A549 (cell line): ENCODE results near the gene RPS6KA4. TPM values are rescaled to one million over a fixed set of nuclear protein-coding genes. Genes with fewer than 3 reads are reported as not detected.
"Not testable (repeated sequence)": the region's sequence is repeated elsewhere in the genome, so short reads cannot be mapped to it uniquely, and the experiment has no call there.

ENCODE experiments used
- ATAC-seq, 2 experiments: fragments of 200-7000 bp in 1 of 2; fragments of >200 bp in 1 of 2; cut with Nextera tagmentation in 1 of 2; cut with Tn5 transposase in 1 of 2; 3 replicates each; pipeline versions ENCODE4 v1.8.0 to v1.9.1; 2018 to 2020; ENCODE audit warnings: mild to moderate bottlenecking in 1 of 2, moderate library complexity in 1 of 2
- CTCF ChIA-PET: fragments of 300-600 bp; sonication (Branson Sonifier 250); formaldehyde crosslinking; extraction: SDS; loops from one replicate; lab custom pipeline; 2021; ENCODE audit warnings: antibody characterized with exemption, inconsistent platforms; lab: Yijun Ruan, JAX
- POLR2A ChIA-PET: fragments of 350-600 bp; formaldehyde crosslinking; extraction: SDS; loops from one replicate; lab custom pipeline; 2021; ENCODE audit warnings: antibody characterized with exemption, inconsistent platforms; lab: Yijun Ruan, JAX
- DNase-seq, 2 experiments: peaks; one replicate each; pipeline versions ENCODE4 v3.0.0 to v3.0.0-alpha.2; 2011 to 2016; ENCODE audit warnings: low read depth in 1 of 2, low spot score in 1 of 2
- FAIRE-seq: peaks from 2 replicates; lab custom pipeline; 2011; peaks lifted over from hg19 to GRCh38; lab: Jason Lieb, UNC
- H3K27ac ChIP-seq, 2 experiments: fragments of >200 bp; sonication (Bioruptor Twin); formaldehyde crosslinking; 3 replicates each; pipeline ENCODE4 v1.5.1; 2016 to 2017
- H3K4me1 ChIP-seq: fragments of >200 bp; sonication (Bioruptor Twin); formaldehyde crosslinking; 3 replicates; pipeline ENCODE4 v1.6.1; 2016
- H3K4me2 ChIP-seq: fragments of >200 bp; sonication (Bioruptor Twin); formaldehyde crosslinking; 3 replicates; pipeline ENCODE4 v1.6.1; 2016
- H3K4me3 ChIP-seq: fragments of >200 bp; sonication (Bioruptor Twin); formaldehyde crosslinking; 3 replicates; pipeline ENCODE4 v1.5.1; 2016
- H3K9me3 ChIP-seq: fragments of >200 bp; sonication (Bioruptor Twin); formaldehyde crosslinking; 3 replicates; pipeline ENCODE4 v1.6.1; 2016
- BCL3 ChIP-seq: fragments of >200 bp; sonication (Bioruptor Twin); formaldehyde crosslinking; IDR thresholded peaks from 3 replicates; pipeline ENCODE4 v1.6.1; 2016
- CBX2 ChIP-seq: fragments of 200-600 bp; sonication (generic); IDR thresholded peaks from 2 replicates; pipeline ENCODE4 v1.6.1; 2016; ENCODE audit warnings: low read depth, mild to moderate bottlenecking, borderline replicate concordance
- CTCF ChIP-seq: fragments of >200 bp; sonication (Bioruptor Twin); formaldehyde crosslinking; IDR thresholded peaks from 3 replicates; pipeline ENCODE4 v1.5.1; 2016
- E2F6 ChIP-seq: IDR thresholded peaks from 2 replicates; pipeline ENCODE4 v1.6.1; 2012; ENCODE audit warnings: low read depth, borderline replicate concordance
- EHF ChIP-seq: fragments of 250-450 bp; sonication (Bioruptor Pico); IDR thresholded peaks from 2 replicates; pipeline ENCODE4 v1.5.0; 2020; ENCODE audit warnings: mild to moderate bottlenecking
- ELK1 ChIP-seq: fragments of 150-350 bp; IDR thresholded peaks from 2 replicates; pipeline ENCODE4 v1.6.1; 2014; ENCODE audit warnings: low read depth, mild to moderate bottlenecking, low read length
- FOXS1 ChIP-seq: fragments of 250-450 bp; sonication (Bioruptor Pico); IDR thresholded peaks from 2 replicates; pipeline ENCODE4 v1.5.0; 2020; ENCODE audit warnings: mild to moderate bottlenecking, moderate library complexity
- GATA3 ChIP-seq: IDR thresholded peaks from 2 replicates; pipeline ENCODE4 v1.6.1; 2012; ENCODE audit warnings: borderline replicate concordance
- HOXA7 ChIP-seq: fragments of 250-450 bp; sonication (Bioruptor Pico); IDR thresholded peaks from 2 replicates; pipeline ENCODE4 v1.5.0; 2020; ENCODE audit warnings: mild to moderate bottlenecking, moderate library complexity
- KDM1A ChIP-seq: fragments of 200-600 bp; sonication (generic); IDR thresholded peaks from 2 replicates; pipeline ENCODE4 v1.6.1; 2016; ENCODE audit warnings: low read depth, mild to moderate bottlenecking
- KDM5A ChIP-seq: fragments of 200-600 bp; sonication (generic); IDR thresholded peaks from 2 replicates; pipeline ENCODE4 v1.6.1; 2016; ENCODE audit warnings: antibody characterized with exemption, mild to moderate bottlenecking
- NPAS2 ChIP-seq: fragments of 250-450 bp; sonication (Bioruptor Pico); IDR thresholded peaks from 2 replicates; pipeline ENCODE4 v1.8.0; 2022; ENCODE audit warnings: mild to moderate bottlenecking, moderate library complexity, borderline replicate concordance
- NR3C1 ChIP-seq: fragments of >200 bp; sonication (Bioruptor Twin); formaldehyde crosslinking; IDR thresholded peaks from 3 replicates; pipeline ENCODE4 v1.6.1; 2017
- PHF8 ChIP-seq: fragments of 200-600 bp; sonication (generic); IDR thresholded peaks from 2 replicates; pipeline ENCODE4 v1.6.1; 2016; ENCODE audit warnings: low read depth, mild to moderate bottlenecking, antibody characterized with exemption, moderate library complexity, borderline replicate concordance
- POLR2A ChIP-seq: IDR thresholded peaks from 2 replicates; pipeline ENCODE4 v1.6.1; 2012; ENCODE audit warnings: mild to moderate bottlenecking, low read length
- RARB ChIP-seq: fragments of 250-450 bp; sonication (Bioruptor Pico); IDR thresholded peaks from 2 replicates; pipeline ENCODE4 v1.8.0; 2021; ENCODE audit warnings: mild to moderate bottlenecking, moderate library complexity
- RFX5 ChIP-seq: fragments of 450-650 bp; IDR thresholded peaks from 2 replicates; pipeline ENCODE4 v1.7.1; 2014; ENCODE audit warnings: antibody characterized with exemption, mild to moderate bottlenecking, moderate library complexity
- TFCP2L1 ChIP-seq: fragments of 250-450 bp; sonication (Bioruptor Pico); IDR thresholded peaks from 2 replicates; pipeline ENCODE4 v1.5.0; 2021; ENCODE audit warnings: mild to moderate bottlenecking
- USF2 ChIP-seq: fragments of 450-650 bp; IDR thresholded peaks from 2 replicates; pipeline ENCODE4 v1.6.1; 2014; ENCODE audit warnings: antibody characterized with exemption
- ZC3H11A ChIP-seq: fragments of 450-650 bp; IDR thresholded peaks from 2 replicates; pipeline ENCODE4 v1.6.1; 2014; ENCODE audit warnings: antibody characterized with exemption, mild to moderate bottlenecking
- ZFP36 ChIP-seq: fragments of 450-650 bp; IDR thresholded peaks from 2 replicates; pipeline ENCODE4 v1.6.1; 2014; ENCODE audit warnings: borderline replicate concordance; ENCODE audit not compliant: partially characterized antibody
- WGBS: methylation state at CpG from one replicate; pipeline ENCODE4 v1.1.6; 2017; ENCODE audit errors: missing lambda C conversion rate; 5-methylcytosine and 5-hydroxymethylcytosine counted together
- polyA plus RNA-seq, 4 experiments: library from polyadenylated mRNA; depleted of rRNA in 3 of 4; stranded (reverse); fragments of >200 nt; fragmentation: RNase III in 1 of 4; extraction: RNeasy Plus Mini Kit Qiagen cat#74134 plus additional on column Dnase treatment in 1 of 4; gene quantifications; 2 replicates in 3 of 4; 3 replicates in 1 of 4; pipeline ENCODE4 v1.2.3, GENCODE V29; 2011 to 2017

Gene RPS6KA4
- polyA plus RNA-seq, 2 of the 4 experiments (the other 2 are of a cell fraction): 21.4 to 35.9 TPM

GRCh38 chr11:64415996-64416728 is 57.2 kb downstream of the RPS6KA4 start:
- 47% methylated on average over 9 of the region's 9 CpGs for WGBS
- CTCF ChIA-PET: interaction anchor here (0.7 to 1.4 kb wide), 3 partner anchors 33 to 184 kb away, joined by 3 to 4 read pairs (median 3); no protein-coding TSS in a partner anchor
- no peak overlapping the region for H3K4me3 ChIP-seq
- peaks cover 11% of the 10 kb centered on the region; the same call in 2 of the 3 replicates for H3K9me3 ChIP-seq
- POLR2A ChIA-PET: no interaction called here
- no peak for DNase-seq
- ATAC-seq: no peak
- H3K4me1 ChIP-seq: no peaks in the 10 kb centered on the region
- H3K4me2 ChIP-seq: no peak overlapping the region
- TF ChIP-seq TFCP2L1 (no peak), ZC3H11A (no peak), KDM1A (no peak), HOXA7 (no peak), CBX2 (no peak), USF2 (no peak)
- TF ChIP-seq, all 56 proteins: peak for 0
- FAIRE-seq: no peak
- no peak overlapping the region for H3K27ac ChIP-seq

GRCh38 chr11:64418233-64418632 is 59.3 kb downstream of the RPS6KA4 start:
- 60% methylated on average over 7 of the region's 7 CpGs for WGBS
- POLR2A ChIA-PET, H3K4me1 ChIP-seq, ATAC-seq, H3K27ac ChIP-seq, H3K4me3 ChIP-seq, FAIRE-seq, DNase-seq, H3K4me2 ChIP-seq: not testable (repeated sequence)
- H3K9me3 ChIP-seq: peaks cover 24% of the 10 kb centered on the region; the same call in 2 of the 3 replicates
- CTCF ChIA-PET: interaction anchor here (1.2 to 4.7 kb wide), 2 partner anchors 31 to 113 kb away, joined by 3 to 23 read pairs; partner anchors contain the start of gene ESRRA

- FAIRE-seq: no peak
- no peak for TF ChIP-seq TFCP2L1
- TF ChIP-seq NPAS2 (CRISPR knock-in tag): no peak
- no peak for TF ChIP-seq EHF
- no peak for TF ChIP-seq NR3C1
- TF ChIP-seq RFX5: no peak
- TF ChIP-seq HOXA7: no peak
- TF ChIP-seq RARB: no peak
- no peak for TF ChIP-seq CTCF
- TF ChIP-seq E2F6: no peak
- Histone ChIP-seq H3K4me1 (no peaks in the 10 kb centered on the region), H3K4me3 (no peak overlapping the region), H3K27ac (no peak overlapping the region), H3K4me2 (no peak overlapping the region), H3K9me3 (peaks cover 24% of the 10 kb centered on the region; the same call in 2 of the 3 replicates)
- 65% methylated on average over 11 of the region's 11 CpGs for WGBS
- CTCF ChIA-PET: interaction anchor here (0.8 to 4.7 kb wide), 5 partner anchors 12 to 284 kb away, joined by 3 to 23 read pairs (median 3); partner anchors contain the start of gene ESRRA
- POLR2A ChIA-PET: no interaction called here
- DNase-seq: no peak
- ATAC-seq: peak; percentile 20 to 33; a peak in 3 of 6 replicates
Observed at GRCh38 chr11:64419257-64419790, 60.4 kb downstream of the RPS6KA4 start.

GRCh38 chr11:64419818-64420485 is 61.0 kb downstream of the RPS6KA4 start:
- H3K27ac ChIP-seq: no peak overlapping the region
- no peak overlapping the region for H3K4me3 ChIP-seq
- POLR2A ChIA-PET: no interaction called here
- CTCF ChIA-PET: interaction anchor here (0.8 to 4.7 kb wide), 4 partner anchors 13 to 284 kb away, joined by 3 to 23 read pairs (median 4); no protein-coding TSS in a partner anchor
- no peaks in the 10 kb centered on the region for H3K4me1 ChIP-seq
- no peak overlapping the region for H3K4me2 ChIP-seq
- WGBS: 25% methylated on average over 8 of the region's 8 CpGs
- no peak for ATAC-seq
- H3K9me3 ChIP-seq: peaks cover 24% of the 10 kb centered on the region; the same call in 2 of the 3 replicates
- FAIRE-seq: no peak
- peak in 1 of 2 experiments; percentile 34 for DNase-seq
- TF ChIP-seq ELK1 (no peak), PHF8 (no peak), BCL3 (no peak), POLR2A (no peak), KDM5A (no peak), ZFP36 (no peak), USF2 (no peak), FOXS1 (CRISPR knock-in tag) (no peak), GATA3 (no peak)
